Measurements from ENCODE around the gene SH3TC1. TPM values are rescaled to one million over a fixed set of nuclear protein-coding genes. Genes with fewer than 3 reads are reported as not detected.

Gene SH3TC1
- total RNA-seq, 1 donor from 2014 or later, result 23.2 TPM

GRCh38 chr4:8192748-8193738 is 6.0 kb upstream of the SH3TC1 start:
- TF ChIP-seq CTCF (IDR thresholded peaks at IDR 0.05; ENCODE audit: unreplicated experiment), result no peak
- Mint-ChIP-seq H3K27ac (no peak overlapping the region), H3K27me3 (ENCODE audit: low read depth) (no peaks in the 10 kb centered on the region), H3K36me3 (no peaks in the 10 kb centered on the region), H3K4me1 (peaks cover 20% of the 10 kb centered on the region), H3K9me3 (no peaks in the 10 kb centered on the region), H3K4me3 (no peak overlapping the region)
- no peak for DNase-seq (ENCODE audit: low spot score in 2 of 2, unreplicated experiment in 2 of 2)

GRCh38 chr4:8194306-8195242 is 4.5 kb upstream of the SH3TC1 start:
- peaks cover 28% of the 10 kb centered on the region for H3K4me1 Mint-ChIP-seq
- no peaks in the 10 kb centered on the region for H3K27me3 Mint-ChIP-seq (ENCODE audit: low read depth)
- H3K4me3 Mint-ChIP-seq, result no peak overlapping the region
- H3K36me3 Mint-ChIP-seq, result no peaks in the 10 kb centered on the region
- TF ChIP-seq CTCF (IDR thresholded peaks at IDR 0.05; ENCODE audit: unreplicated experiment), result no peak
- no peaks in the 10 kb centered on the region for H3K9me3 Mint-ChIP-seq
- H3K27ac Mint-ChIP-seq, result peak overlapping the region; percentile 39
- no peak for DNase-seq (ENCODE audit: low spot score in 2 of 2, unreplicated experiment in 2 of 2)

GRCh38 chr4:8195431-8195830 is 3.7 kb upstream of the SH3TC1 start:
- Mint-ChIP-seq H3K27me3 (ENCODE audit: low read depth) (no peaks in the 10 kb centered on the region), H3K36me3 (no peaks in the 10 kb centered on the region), H3K9me3 (no peaks in the 10 kb centered on the region), H3K4me1 (peaks cover 35% of the 10 kb centered on the region), H3K27ac (no peak overlapping the region), H3K4me3 (no peak overlapping the region)
- DNase-seq (ENCODE audit: low spot score in 2 of 2, unreplicated experiment in 2 of 2), result no peak
- TF ChIP-seq CTCF (IDR thresholded peaks at IDR 0.05; ENCODE audit: unreplicated experiment), result no peak

- Mint-ChIP-seq H3K36me3 (no peaks in the 10 kb centered on the region), H3K4me3 (no peak overlapping the region), H3K27ac (no peak overlapping the region), H3K9me3 (no peaks in the 10 kb centered on the region), H3K27me3 (ENCODE audit: low read depth) (no peaks in the 10 kb centered on the region), H3K4me1 (peaks cover 40% of the 10 kb centered on the region)
- no peak for TF ChIP-seq CTCF (IDR thresholded peaks at IDR 0.05; ENCODE audit: unreplicated experiment)
- DNase-seq (ENCODE audit: low spot score in 2 of 2, unreplicated experiment in 2 of 2), result no peak
Observed at GRCh38 chr4:8195841-8196458, 3.1 kb upstream of the SH3TC1 start.

GRCh38 chr4:8197521-8197920 is 1.6 kb upstream of the SH3TC1 start:
- Mint-ChIP-seq H3K4me3 (no peak overlapping the region), H3K36me3 (no peaks in the 10 kb centered on the region), H3K27me3 (ENCODE audit: low read depth) (no peaks in the 10 kb centered on the region), H3K27ac (no peak overlapping the region), H3K4me1 (peaks cover 55% of the 10 kb centered on the region), H3K9me3 (no peaks in the 10 kb centered on the region)
- no peak for TF ChIP-seq CTCF (IDR thresholded peaks at IDR 0.05; ENCODE audit: unreplicated experiment)
- DNase-seq (ENCODE audit: low spot score in 2 of 2, unreplicated experiment in 2 of 2), result no peak
